ENCODE measurements around the gene GCK. TPM values are rescaled to one million over a fixed set of nuclear protein-coding genes. Genes with fewer than 3 reads are reported as not detected.

The GCK gene
- polyA plus RNA-seq, 1 donor, result 5.0 TPM

DNA sequence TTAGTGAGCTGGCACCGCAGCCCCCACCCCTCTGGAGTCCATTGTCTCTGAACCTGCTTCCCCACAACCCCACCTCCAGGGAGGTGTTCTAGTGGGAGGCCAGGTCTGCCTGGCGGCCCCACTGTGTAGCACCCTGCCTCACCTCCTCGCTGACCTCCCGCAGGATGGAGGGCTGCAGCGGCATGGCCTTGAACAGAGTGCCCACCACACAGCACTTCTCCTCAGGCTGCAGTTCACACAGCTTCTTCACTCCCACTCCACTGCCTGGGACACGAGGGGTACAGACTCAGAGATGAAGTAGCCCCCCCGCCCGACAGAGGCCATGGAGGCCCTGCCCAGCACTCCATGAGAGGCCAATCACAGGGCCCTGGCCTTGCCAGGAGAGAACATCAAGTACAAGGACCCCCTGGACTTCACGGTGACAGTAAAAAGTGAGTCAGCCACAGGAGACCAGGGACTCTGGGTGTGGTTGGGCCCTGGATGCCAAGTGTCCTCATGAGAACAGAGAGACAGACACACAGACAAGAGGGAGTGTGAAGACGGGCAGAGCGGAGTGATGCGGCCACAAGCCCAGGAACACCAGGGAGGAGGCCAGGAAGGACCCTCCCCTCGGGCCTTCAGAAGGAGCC, 71.3 kb downstream of the GCK start:
- DNase-seq (ENCODE audit: low read depth), result no peak

GRCh38 chr7:44116789-44117666, 72.2 kb downstream of the GCK start:
- DNase-seq (ENCODE audit: low read depth), result no peak

GRCh38 chr7:44116087-44116788, 73.0 kb downstream of the GCK start:
- no peak for DNase-seq (ENCODE audit: low read depth)

DNA sequence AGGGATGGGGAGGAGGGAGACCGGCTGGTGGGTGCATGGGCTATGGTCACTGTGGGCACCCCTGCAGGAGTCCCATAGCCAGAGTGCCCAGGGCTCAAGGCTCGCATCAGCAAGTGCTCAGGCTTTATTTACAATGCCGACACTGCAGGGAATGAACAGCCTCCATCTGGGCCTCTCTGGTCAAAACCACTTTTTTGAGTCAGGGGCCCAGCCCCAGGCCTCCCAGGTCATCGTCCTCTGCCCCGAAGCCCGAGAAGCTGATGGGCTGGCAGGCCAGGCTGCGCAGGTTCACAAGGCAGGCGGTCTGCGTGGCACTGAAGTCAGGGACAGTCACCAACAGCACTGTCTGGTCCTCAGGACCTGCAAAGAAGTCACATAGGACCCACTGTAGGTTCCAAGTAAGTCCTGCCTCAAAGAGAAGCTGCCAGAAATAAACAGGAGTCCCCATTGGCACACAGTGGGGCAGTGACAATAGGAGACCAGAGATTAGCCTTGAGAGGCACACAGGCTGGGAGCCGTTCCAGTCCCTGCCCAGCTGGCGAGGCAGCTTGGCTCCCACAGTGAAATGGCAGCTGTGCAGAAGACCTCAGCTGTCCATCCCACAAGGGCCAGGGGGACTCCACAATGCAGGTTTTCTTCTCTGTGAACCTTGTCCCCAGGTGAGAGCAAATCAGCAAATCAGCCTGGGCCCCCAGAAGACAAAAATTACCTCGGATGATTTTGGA, 74.5 kb downstream of the GCK start:
- DNase-seq (ENCODE audit: low read depth), result no peak

DNA sequence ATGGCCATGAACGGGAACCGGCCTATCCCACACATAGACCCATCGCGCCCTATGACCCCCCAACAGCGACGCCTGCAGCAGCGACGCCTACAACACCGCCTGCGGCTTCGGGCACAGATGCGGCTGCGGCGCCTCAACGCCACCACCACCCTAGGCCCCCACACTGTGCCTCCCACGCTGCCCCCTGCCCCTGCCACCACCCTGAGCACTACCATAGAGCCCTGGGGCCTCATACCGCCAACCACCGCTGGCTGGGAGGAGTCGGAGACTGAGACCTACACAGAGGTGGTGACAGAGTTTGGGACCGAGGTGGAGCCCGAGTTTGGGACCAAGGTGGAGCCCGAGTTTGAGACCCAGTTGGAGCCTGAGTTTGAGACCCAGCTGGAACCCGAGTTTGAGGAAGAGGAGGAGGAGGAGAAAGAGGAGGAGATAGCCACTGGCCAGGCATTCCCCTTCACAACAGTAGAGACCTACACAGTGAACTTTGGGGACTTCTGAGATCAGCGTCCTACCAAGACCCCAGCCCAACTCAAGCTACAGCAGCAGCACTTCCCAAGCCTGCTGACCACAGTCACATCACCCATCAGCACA, 75.4 kb downstream of the GCK start:
- no peak for DNase-seq (ENCODE audit: low read depth)

- no peak for DNase-seq (ENCODE audit: low read depth)
These were observed 76.1 kb downstream of the GCK start for GRCh38 chr7:44112997-44113763.

- no peak for DNase-seq (ENCODE audit: low read depth)
These were observed 76.8 kb downstream of the GCK start for GRCh38 chr7:44112231-44112996.

GRCh38 chr7:44111761-44112160, 77.5 kb downstream of the GCK start:
- no peak for DNase-seq (ENCODE audit: low read depth)

DNA sequence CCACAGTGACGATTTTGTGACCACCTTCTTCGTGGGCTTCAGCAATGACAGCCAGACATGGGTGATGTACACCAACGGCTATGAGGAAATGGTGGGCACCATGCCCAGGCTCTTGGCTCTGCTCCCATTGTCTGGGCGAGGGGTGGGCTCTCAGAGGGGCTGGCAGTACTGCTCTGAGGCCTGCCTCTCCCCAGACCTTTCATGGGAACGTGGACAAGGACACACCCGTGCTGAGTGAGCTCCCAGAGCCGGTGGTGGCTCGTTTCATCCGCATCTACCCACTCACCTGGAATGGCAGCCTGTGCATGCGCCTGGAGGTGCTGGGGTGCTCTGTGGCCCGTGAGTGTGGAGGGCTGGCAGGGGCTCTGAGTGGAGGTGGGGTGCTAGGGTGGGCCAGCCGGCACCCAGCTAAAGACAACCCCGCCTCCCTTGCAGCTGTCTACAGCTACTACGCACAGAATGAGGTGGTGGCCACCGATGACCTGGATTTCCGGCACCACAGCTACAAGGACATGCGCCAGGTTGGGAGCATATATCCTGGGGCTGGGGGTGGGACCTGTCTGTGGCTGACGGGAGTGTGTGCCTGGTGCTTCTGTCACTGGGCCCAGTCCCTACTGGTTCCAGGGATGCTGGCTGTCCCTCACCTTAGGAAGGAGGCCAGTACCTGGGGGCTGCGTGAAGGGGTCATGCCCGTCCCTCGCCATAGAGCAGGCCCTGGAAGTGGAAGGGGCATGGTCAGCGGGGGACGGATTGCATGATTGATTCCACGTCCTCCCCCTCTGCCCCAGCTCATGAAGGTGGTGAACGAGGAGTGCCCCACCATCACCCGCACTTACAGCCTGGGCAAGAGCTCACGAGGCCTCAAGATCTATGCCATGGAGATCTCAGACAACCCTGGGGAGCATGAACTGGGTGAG, 78.3 kb downstream of the GCK start:
- no peak for DNase-seq (ENCODE audit: low read depth)

GRCh38 chr7:44109991-44110390, 79.2 kb downstream of the GCK start:
- no peak for DNase-seq (ENCODE audit: low read depth)

DNA sequence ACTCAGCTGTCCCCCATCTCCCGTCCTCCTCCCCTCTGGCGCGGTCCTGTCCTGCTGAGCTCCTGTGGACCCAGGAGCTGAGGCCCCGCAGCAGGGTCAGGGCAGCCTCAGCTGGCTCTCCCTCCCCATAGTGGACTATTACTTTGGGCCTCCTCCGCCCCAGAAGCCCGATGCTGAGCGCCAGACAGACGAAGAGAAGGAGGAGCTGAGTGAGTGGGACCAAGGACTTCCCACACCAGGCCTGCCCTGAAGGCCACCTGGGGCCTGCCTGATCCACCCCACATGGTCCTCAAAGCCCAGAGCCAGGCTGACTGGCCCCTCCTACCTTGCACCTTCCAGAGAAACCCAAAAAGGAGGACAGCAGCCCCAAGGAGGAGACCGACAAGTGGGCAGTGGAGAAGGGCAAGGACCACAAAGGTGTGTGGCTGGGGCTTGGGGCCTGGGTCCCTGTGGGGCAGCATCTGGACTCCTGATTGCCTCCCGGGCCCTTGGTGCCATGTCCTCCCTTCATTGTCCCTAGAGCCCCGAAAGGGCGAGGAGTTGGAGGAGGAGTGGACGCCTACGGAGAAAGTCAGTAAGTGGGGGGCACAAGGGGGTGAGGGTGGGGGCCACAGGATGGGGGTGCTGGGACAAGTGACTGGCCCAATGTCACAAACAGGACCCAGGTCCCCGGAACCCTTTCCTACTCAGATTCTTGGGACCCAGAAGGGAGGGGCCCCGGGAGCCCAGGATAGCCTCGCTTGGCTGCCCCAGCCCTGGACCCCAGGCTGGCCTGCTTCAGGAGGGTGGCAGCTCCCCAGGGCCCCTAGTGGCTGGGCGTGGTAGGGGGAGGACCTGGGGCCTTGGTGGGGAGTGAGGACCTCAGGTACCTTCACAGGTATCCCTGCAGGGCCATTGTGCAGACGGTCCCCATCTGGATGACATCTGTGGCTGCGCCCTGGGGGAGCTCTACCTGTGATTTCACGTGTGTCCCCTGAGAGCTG, 80.2 kb downstream of the GCK start:
- no peak for DNase-seq (ENCODE audit: low read depth)

DNA sequence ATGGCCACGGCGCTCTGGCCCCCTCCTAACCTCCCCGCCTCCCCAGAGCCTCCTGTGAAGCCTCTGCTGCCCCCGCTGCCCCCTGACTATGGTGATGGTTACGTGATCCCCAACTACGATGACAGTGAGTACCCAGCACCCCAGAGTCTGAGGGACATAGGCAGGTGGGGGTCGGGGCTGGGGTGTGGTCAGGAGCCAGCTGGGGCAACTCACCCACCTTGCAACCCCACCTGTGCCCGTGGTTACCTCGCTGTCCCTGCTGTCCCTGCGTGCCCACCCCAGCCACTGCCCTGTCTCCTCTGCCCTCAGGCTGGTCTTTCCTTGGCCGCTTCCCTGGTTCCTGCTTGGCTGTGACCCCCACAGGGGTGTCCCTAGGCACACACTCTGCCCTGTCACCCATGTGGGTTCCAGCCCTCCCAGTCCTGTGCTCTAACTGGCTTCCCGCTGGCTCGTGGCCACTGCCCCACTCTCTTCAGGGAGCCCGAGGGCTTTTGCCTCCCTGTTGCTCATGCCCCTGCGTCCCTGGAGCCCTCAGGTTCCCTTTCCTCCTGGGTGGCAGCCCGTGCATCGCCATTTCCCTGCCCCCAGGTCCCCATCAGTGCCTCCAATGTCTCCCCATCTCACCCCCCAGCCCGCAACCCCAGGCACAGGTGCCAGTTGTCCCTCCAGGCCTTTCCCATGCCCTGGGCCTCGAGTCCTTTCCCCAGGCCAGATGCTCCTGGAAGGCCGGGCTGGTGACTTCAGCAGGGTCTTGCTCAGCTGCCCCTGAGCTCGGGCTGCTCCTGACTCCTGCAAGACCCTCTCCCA, 81.1 kb downstream of the GCK start:
- no peak for DNase-seq (ENCODE audit: low read depth)

GRCh38 chr7:44107116-44107960, 81.9 kb downstream of the GCK start:
- no peak for DNase-seq (ENCODE audit: low read depth)

DNA sequence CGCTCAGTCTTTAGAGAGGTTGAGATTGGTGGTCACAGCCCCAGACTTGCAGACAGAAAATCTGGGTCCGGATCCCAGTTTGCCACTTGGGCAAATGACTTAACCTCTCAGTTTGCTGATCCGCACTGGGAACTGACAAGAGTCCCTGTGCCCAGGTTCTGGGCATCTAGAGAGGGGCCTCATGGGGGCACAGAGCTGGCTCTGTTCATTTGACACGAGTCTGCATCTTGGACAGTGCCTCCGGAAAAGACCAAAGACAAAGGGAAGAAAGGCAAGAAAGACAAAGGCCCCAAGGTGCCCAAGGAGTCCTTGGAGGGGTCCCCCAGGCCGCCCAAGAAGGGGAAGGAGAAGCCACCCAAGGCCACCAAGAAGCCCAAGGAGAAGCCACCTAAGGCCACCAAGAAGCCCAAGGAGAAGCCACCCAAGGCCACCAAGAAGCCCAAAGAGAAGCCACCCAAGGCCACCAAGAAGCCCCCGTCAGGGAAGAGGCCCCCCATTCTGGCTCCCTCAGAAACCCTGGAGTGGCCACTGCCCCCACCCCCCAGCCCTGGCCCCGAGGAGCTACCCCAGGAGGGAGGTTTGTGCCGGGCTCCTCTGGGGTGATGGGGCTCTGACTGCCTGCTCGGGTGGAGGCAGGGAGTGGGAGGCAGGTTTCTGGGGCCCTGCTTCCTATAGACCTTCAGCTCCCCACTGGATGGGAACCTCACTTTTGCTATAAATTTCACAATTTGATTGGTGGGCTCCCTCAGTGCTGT, 82.8 kb downstream of the GCK start:
- no peak for DNase-seq (ENCODE audit: low read depth)

GRCh38 chr7:44105832-44106231, 83.4 kb downstream of the GCK start:
- DNase-seq (ENCODE audit: low read depth), result no peak

Measured in forelimb muscle (tissue), 1 donor.